Stimulated activated CD8-positive, alpha-beta memory T cell treated with anti-CD3 and anti-CD28 coated beads, Interleukin-4, amount 100 ng/mL, for 4 hours (primary cell): ENCODE data around the gene FOXD2.

Experiments
- DNase-seq, 2 donors: peaks; one replicate each; pipeline ENCODE4 v3.0.0-alpha.2; 2020; ENCODE audit warnings: low read depth in 2 of 2, low spot score in 1 of 2

The FOXD2 gene

GRCh38 chr1:47437447-47438164 is at the start of gene FOXD2:
Gene FOXD2 (plus strand): TSS chr1:47438044. CDS start chr1:47438136, 92 bp downstream.
- peak; percentile 80 to 87 for DNase-seq

- DNase-seq, result no peak
These were observed 49.0 kb upstream of the FOXD2 start for GRCh38 chr1:47388891-47389238.

- no peak for DNase-seq
These were observed 48.1 kb upstream of the FOXD2 start for GRCh38 chr1:47389731-47390130.

GRCh38 chr1:47390843-47391242 is 47.0 kb upstream of the FOXD2 start:
- no peak for DNase-seq

- DNase-seq, result no peak
These were observed 44.7 kb upstream of the FOXD2 start for GRCh38 chr1:47393141-47393540.

- DNase-seq, result no peak
These were observed 42.4 kb upstream of the FOXD2 start for GRCh38 chr1:47395433-47395832.

- no peak for DNase-seq
These were observed 41.1 kb upstream of the FOXD2 start for GRCh38 chr1:47396671-47397196.

GRCh38 chr1:47399138-47399845 is 38.6 kb upstream of the FOXD2 start:
- no peak for DNase-seq

- DNase-seq, result no peak
These were observed 38.0 kb upstream of the FOXD2 start for GRCh38 chr1:47399846-47400155.

DNA sequence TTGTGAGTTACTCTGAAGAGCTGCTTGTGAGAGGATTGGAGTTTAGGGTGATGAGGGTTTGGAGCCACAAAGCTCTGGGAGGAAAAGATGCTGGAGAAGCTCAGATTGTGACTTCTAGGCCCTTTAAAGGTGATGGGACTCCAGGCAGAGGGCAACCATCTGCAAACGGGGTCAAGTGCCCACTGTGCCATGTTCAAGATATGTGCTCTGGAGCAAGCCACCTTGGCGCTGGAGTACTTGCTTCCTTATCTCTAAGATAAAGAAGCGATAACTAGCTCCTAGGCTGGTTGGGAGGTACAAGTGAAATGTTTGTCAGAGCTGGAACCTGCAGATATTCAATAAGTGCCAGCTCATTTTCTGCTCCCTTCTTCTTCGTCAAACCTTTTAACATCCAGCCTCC is 36.1 kb upstream of the FOXD2 start:
- DNase-seq, result no peak

DNA sequence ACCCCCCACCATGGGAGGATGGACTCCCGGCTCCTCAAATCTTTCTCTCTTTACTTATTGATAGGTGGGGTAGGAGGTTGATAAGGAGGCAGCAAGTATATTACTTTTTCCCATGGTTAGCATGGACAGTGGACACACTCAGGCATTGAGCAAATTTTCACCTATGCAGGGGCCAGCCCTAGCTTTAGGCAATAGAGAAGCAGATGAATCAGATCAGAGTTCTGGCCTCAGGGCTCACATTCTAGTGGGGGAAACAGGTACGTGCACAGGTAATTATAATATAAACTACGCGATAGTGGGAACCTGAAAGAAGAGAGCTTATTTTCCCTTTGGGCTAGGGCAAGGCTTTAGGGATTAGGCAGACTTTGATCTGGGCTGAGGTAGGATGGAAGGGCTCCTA is 35.3 kb upstream of the FOXD2 start:
- no peak for DNase-seq

DNA sequence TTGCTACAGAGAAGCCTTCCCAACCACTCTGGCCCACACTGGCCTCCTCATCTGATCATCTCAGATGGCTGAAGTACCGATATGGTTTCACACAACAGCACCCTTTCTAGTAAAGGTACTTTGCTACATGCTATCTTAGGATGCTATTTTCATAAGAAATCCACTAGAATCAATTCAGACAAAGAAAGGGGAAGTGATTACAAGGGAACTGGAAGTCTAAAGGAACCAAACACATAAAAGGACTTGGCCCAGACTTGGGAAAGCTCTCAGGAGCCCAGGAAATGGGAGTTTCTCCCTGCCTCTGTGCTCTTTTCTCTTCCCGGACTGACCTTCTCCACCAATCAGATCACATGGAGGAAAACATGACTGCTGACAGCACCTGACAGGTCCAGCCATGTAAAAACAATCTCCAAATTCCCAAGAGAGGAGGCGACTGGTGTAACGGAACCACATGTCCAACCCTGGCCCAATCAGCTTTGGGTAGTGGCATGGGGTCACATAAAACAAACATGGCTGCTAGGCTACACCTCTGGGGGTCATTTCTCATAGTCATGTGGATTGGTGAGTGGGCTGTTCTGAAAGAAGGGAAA is 34.4 kb upstream of the FOXD2 start:
- no peak for DNase-seq

GRCh38 chr1:47405697-47406096 is 32.1 kb upstream of the FOXD2 start:
- no peak for DNase-seq

- no peak for DNase-seq
These were observed 30.9 kb upstream of the FOXD2 start for GRCh38 chr1:47406966-47407365.

- no peak for DNase-seq
These were observed 30.4 kb upstream of the FOXD2 start for GRCh38 chr1:47407481-47407880.

DNA sequence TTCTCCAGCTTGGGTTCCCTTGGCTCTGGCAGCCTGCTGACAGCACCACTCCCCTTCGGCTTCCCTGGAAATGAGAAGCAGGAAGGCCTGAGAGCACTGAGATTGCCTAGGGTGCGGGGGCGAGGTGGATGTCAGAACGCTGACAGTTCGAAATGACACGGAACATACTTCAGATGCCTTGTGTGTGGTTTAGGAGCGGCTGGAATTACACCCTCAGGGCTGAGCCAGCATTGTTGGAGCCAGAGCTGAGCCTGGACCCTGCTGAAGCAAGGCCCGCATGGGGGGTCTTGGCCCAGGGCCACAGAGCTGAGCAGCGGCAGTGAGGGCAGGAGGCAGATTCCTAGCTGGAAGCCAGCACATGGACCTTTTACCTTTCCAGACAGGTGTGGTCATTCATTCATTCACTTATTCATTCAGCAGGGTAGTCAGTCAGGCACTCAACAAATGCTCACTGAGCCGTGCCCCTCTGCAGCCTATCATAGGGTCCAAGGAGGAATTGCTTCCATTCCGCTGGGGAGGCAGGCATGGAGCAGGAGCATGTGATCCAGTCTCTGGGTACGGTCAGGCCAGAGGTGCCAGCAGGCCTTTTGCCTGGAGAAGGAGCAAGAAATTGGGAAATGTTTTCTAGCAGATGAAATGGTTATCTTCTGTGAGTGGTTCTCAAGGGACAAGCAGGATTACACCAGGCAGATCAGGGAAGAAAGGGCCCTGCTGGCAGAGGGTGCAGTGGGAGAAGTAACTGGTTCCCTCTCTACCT is 28.4 kb upstream of the FOXD2 start:
- DNase-seq, result no peak

DNA sequence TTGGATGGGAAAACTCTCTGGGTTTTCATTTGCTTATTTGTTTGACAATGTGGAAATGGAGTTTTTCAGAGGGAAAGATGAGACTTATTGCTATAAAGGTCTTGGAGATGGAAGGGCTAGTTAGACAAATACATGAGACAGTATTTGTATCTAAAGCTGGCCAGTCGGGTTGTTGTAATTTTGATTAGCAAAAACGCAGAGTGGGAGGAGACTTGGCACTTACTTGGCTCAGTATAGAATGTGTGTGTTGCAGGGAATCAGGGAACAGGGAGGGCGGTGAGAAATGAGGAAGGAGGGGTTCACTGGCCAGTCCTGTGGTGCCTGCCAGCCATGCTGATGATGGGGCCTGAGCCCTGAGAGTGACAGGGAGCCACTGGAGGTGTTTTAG is 27.8 kb upstream of the FOXD2 start:
- no peak for DNase-seq

DNA sequence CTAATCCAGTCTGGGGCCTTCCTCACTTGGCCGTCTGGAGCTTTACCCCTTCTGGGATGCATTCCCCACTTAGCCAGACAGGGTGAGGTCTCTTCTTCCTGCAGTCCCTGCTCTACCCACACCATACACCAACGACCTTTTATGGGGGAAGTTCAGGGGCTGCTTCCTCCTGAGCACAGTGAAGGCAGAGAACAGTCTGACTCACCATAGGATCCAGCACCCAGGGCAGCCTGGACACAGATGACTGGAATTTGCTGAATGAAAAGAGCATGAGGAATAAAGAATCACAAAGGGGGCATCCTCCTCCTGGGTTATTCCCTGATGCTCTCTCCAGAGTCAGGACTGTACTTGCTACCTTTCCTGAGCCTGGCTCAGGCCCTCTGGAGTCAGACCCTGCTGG is 26.4 kb upstream of the FOXD2 start:
- no peak for DNase-seq

DNA sequence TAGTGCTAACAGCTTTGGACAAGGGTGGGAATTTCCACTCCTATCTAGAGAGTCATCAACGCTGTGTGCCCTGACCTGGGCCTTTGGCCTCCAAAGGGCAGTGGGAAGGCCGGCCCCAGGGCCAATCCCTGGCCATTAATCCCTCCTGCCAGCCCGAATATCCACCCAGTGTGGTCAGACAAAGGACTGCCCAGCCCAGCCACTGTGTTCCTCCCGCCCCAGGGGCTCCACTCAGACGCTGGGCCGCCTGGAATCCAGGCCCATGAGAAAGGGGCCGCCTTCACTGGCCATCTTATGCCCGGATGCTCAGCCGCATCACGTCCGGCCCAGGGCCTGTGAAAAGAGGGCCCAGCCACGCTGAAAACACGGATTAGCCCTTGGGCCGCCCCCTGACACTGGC is 25.4 kb upstream of the FOXD2 start:
- DNase-seq, result no peak

DNA sequence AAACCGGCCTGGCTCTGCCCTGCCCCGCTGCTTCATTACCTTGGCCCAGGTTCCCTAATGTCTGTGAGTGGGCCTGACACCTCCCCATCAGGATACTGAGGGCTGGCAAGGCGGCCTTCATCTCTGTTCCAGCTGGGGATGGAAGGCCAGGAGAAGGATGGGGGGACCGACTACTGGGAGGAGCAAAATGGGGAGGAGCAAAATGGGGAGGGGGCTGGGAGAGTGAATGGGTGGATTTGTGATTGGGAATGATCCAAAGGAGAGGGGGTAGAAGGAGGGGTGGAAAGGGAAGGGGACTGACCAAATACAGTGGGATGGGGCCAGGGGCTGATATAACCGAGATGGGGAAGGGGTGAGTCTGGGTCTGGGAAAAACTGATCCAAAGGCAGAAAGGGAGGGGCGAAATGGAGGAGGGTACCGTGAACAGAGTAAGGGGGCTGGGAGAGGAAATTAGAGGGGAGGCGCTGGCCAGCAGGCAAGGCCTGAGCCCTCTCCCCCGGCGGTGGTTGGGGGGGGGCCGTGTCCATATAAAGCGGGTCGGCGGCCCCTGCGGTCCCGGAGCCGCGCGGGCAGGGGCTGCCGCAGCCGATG is 22.0 kb upstream of the FOXD2 start, which contains the start of gene FOXE3:
FOXE3 (plus strand) TSS at position 558 of the 591 bp plus-strand sequence; CDS start at position 589, 31 bp downstream.
- DNase-seq, result no peak
